GM19043 (cell line): ENCODE measurements around the gene ABTB1.
"Not testable (repeated sequence)": the region's sequence is repeated elsewhere in the genome, so short reads cannot be mapped to it uniquely, and the experiment has no call there.

ENCODE experiments used
- ATAC-seq: cut with Tn5 transposase; IDR thresholded peaks from one replicate; pipeline ENCODE4 v1.9.1; 2021; ENCODE audit warnings: low read depth; ENCODE audit not compliant: unreplicated experiment

The ABTB1 gene

GRCh38 chr3:127699416-127700300 is 26.9 kb downstream of the ABTB1 start:
- ATAC-seq = no peak

DNA sequence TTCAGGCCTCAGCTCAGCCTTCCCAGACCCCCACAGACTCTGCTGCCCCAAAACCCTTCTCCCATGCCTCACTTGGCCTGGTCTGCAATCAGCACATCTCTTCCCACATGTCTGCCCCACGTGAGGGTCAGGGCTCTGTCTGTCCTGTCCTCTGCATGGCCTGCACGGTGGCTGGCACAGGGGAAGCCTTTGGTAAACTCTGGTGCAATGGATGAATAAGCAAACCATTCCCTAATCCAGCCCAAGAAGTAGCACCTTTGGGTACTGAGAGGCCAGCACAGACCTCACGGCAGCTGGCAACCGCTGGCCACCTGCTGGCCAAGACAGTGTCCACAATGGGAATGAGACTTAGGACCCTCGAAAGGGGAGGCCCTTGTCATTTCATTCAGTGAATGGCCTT is 27.7 kb downstream of the ABTB1 start:
- ATAC-seq = no peak

- no peak for ATAC-seq
These were observed 28.6 kb downstream of the ABTB1 start for GRCh38 chr3:127701280-127701911.

- no peak for ATAC-seq
These were observed 29.4 kb downstream of the ABTB1 start for GRCh38 chr3:127702151-127702578.

DNA sequence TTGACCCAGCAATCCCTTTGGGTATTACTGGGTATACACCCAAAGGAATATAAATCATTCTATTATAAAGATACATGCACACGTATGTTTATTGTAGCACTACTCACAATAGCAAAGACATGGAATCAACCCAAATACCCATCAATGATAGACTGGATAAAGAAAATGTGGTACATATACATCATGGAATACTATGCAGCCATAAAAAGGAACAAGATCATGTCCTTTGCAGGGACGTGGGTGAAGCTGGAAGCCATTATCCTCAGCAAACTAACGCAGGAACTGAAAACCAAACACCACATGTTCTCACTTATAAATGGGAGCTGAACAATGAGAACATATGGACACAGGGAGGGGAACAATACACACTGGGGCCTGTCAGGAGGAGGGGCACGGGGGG is 32.1 kb downstream of the ABTB1 start:
- not testable (repeated sequence) for ATAC-seq

DNA sequence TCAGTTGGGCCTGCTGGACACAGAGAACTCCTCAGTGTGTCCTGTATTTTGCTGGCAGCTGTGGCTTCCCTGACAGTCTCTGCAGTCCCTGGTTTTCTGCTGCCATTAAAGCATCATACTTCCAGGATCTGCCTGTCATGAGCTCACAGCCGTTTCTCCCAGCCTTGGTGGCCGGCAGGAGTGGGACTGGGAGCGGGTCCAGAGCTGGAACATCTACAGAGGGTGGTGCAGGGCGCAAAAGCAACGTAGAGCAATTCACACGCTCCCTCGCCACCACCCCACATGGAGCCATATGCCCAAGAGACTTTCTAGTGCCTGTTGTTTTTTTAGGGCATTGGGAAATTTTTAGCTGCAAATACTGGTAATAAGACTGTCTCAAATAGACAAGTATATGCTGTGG is 33.6 kb downstream of the ABTB1 start:
- ATAC-seq = no peak

DNA sequence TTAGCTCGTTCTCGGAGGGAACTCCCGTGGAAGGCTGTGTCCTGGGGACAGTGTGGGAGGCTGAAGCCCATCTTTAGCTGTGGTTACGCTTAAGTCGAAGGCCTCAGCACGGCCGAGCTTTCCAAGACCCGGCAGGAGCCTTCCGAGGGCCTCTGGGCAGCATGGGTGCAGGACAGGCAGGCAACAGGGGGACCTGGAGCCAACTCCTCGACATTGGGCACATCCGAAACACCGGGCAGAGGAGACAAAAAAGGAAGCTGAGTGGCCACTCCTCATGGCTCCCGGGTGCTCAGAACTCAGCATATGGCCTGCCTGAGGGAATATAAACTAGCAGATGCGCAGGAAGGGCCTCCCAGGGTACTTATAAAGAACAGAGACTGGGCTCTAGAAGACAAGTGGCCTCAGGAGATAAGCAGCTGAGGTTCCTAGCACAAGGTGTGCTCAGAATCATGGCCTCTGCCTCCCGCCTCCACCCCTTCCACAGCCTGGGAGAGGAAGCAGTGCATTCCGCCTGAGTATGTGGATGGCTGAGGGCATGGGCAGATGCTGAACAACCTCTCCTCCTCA is 34.1 kb downstream of the ABTB1 start:
- no peak for ATAC-seq

DNA sequence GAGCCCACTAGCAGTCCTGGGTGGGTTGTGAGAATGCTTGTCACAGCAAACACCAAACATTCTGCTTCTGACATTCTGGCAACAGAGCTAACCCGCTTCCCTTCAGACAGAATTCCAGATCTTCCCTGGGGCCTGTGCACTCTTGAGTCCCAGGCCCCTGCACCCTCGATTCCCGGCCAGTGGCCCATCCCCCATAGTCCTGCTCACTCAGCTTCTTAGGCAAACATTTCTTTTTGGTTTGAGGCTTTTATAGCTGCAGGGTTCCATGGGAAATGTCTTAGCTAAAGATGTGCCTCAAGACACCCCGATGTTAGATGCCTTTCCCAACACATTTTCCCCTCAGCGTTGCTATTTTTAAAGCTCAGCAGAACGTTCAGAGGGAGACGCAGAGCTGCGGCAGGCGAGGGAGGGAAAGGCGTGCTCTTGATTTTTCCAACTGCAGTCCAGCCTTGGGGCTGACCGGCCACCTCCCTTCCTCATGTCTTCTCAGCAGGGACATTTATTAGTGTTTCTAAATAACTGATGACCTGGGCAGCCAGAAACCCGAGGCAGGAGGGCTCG is 35.2 kb downstream of the ABTB1 start:
- no peak for ATAC-seq

DNA sequence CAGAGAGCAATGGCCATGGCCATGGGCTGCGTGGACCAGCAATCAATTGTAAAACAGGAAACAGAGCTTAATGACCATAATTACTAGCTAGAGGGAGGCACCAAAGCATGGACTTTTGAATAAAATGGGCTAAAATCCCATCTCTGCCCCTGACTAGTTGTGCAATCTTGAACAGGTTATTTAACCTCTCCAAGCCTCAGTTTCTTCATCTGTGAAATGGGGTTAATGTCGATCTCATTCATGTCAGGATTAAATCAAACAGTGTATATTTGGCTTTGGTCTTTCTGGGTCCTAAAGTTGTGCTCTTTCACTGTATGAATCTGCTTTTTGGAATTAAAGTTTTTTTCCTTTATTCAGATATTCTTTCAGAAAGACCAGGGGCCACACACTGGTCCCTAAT is 36.1 kb downstream of the ABTB1 start:
- no peak for ATAC-seq

- no peak for ATAC-seq
These were observed 36.7 kb downstream of the ABTB1 start for GRCh38 chr3:127709320-127710060.

DNA sequence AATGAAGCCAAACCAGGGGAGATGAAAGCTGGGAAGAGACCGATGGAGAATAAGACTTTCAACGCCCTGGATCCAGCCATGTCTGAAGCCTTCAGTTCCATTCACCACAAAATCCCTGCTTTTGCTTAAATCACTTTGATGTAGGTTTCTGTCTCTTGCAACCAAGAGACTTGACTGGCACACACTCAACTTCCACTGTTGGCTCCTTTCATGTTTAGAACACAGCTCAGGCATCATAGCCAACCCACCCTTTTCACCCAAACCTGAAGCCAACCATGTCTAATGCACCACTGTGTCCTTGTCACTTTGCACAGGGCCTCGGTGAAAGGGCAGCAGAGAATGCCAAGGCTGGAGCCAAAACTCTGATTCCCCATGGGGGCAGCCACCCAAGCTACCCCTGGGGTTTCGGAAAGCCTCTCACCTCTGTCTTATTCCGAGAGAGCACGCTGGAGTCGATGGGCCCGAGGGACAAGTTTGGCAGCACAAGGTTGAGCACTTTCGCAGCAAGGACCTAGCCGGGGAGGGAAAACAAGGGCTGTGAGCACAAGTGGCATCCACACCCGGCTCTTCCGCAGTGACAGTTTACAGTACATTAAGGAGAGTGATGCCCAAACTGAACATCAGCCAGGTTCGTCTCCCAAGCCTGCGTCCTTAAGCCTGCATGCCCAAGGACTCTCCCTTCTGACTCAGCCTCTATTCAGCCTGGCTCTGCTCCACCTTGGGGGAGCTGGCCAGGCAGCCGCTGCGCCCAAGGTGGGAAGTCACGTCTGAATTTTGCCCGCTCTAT is 37.6 kb downstream of the ABTB1 start:
- no peak for ATAC-seq

DNA sequence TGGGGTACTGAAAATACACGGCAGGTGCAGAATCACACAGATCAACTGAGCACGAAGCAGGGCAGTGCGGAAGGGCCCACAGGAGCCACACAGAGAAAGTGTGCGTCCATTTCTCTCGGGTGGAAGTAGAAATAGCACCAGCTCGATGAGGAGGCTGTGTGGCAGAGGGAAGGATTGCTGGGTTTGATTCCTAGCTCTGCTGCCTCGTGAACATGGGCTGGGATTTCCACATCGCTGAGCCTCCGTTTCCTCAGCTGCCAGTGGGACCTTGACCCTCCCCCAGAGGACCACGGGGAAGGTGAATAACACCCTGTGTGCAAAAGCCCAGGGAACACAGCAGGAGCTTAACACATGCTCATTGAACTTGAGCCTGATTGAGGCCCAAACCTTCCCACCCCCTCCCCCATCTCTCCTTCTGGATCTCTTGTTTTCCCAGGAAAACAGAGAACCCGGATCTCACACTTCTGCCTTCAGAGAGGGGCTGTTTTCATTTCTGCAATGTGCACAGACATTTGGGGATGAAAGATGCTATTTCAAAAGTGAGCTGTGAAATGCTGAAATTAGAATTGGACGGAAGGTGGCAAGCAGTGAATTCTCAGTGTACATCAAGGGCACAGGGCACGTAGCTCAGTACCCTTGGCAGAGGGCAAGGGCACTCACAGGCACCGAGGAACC is 38.4 kb downstream of the ABTB1 start:
- ATAC-seq = no peak

DNA sequence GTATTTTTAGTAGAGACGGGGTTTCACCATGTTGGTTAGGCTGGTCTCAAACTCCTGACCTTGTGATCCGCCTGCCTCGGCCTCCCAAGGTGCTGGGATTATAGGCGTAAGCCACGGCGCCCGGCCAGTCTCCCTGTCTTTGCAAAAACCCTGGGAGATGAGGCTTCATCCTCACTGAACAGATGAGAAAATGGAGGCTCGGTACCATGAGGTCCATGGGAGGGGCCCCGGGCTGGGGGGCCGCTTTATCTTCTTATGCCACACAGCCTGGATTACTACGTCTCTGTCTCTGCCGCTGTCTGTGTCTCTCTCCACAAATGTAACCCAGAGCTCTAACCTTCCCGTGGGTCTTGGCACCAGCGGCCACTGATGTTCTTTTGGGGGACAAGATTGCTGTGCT is 39.1 kb downstream of the ABTB1 start:
- no peak for ATAC-seq

DNA sequence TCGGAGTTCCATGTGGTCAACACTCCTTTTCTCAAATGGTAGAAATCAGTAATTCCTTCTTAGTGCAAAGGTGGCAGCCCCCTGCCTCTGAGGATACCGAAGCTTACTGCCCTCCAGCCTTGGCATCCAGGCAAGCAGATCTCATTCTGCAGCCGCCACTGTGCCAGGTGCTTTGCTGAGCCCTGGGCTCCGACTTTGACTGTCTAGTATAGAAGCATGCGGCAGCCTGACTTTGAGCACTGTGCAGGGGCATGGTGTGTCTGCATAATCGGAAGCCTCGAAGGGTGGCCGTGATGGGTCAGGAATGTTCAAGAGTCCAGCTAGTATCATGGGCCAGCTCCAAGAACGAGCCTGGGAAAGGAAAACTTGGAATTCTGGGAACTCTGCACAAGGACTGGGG is 39.7 kb downstream of the ABTB1 start:
- ATAC-seq = no peak

DNA sequence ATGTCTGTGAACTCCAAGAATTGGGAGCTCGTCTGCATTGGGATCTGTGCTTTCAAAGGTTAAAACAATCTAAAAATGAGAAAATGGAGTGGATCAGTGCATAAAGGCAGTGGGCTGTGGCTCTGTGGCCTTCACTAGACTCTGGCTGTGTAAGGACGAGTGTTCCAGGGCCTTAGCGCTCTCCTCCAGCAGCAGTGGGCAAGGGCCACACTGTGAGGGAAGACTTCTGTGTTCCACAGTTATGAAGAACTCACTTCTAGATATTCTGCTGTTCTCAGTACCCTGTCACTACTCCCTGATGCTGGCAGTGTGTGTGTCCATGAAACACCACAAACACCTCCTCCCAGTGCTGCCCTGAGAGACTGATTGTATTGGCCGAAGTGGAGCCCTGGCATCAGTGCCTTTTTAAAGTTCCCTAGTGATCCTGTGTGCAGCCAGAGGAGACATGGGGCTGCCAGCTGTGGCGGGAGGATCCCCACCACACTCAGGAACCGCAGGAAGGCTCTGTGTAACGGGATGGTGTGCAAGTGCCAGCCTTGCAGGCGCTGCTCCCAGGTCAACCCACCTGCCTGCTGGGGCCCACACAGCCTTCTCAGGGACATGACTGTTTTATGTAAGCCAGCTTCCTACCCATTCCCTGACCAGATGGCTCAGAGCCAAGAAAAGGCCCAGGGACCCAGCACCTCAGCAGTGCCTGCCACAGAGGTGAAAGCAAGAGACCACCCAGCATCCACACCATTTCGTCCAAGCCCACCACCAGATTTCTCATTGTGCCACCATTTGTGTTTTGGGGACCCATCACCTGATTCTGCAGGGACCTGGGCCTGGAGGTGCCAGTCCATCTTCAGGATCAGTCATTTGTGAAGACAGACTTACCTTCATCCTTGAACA is 40.4 kb downstream of the ABTB1 start:
- no peak for ATAC-seq

- ATAC-seq = no peak
These were observed 41.4 kb downstream of the ABTB1 start for GRCh38 chr3:127714125-127714571.

DNA sequence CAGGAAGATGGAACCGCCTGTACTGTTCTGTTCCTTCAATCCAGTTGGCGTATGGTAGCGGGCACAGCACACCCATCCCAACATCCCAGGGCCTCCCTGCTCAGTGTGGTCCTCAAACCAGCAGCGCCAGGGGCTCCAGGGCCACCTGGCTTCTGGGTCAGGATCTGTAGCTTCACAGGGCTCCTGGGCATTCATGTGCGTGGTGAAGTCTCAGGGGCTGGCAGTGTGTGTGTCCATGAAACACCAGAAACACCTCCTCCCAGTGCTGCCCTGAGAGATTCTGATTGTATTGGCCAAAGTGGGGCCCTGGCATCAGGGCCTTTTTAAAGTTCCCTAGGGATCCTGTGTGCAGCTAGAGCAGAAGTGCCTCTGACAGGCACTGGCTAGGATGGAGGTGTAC is 42.1 kb downstream of the ABTB1 start:
- ATAC-seq = no peak

DNA sequence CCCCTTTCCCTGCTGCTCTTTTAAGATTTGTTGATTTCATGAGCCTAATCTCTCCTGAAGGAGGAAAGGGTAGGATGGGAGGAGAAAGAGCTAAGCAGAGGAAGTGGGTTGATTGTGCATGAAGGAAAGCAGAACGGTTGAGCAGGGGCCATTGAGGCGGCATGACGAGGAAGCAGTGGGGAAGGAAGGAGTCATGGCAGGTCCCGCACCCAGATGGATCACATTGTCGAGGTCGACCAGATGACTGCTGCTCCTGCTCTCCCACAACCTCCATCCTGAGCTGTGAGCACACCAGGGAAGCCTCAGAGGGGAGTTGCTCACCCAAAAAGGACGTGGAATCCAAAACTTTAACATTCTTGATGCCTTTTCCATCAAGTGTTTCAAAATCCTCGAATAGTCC is 42.8 kb downstream of the ABTB1 start:
- no peak for ATAC-seq
